HG03025 (cell line): ENCODE results near the gene PSMB11.
"Not testable (repeated sequence)": the region's sequence is repeated elsewhere in the genome, so short reads cannot be mapped to it uniquely, and the experiment has no call there.

Experiments
- ATAC-seq: cut with Tn5 transposase; IDR thresholded peaks from one replicate; pipeline ENCODE4 v1.9.1; 2021; ENCODE audit warnings: mild to moderate bottlenecking, moderate library complexity; ENCODE audit not compliant: unreplicated experiment, low FRiP score

PSMB11 gene

GRCh38 chr14:23013054-23013748, 28.8 kb upstream of the PSMB11 start:
- ATAC-seq = no peak

DNA sequence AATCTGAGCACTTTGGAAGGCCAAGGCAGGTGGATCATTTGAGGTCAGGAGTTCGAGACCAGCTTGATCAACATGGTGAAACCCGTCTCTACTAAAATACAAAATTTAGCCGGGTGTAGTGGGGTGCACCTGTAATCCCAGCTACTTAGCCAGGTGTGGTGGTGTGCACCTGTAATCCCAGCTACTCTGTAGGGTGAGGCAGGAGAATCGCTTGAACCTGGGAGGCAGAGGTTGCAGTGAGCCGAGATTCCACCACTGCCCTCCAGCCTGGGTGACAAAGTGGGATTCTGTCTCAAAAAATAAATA, 28.3 kb upstream of the PSMB11 start:
- ATAC-seq = not testable (repeated sequence)

DNA sequence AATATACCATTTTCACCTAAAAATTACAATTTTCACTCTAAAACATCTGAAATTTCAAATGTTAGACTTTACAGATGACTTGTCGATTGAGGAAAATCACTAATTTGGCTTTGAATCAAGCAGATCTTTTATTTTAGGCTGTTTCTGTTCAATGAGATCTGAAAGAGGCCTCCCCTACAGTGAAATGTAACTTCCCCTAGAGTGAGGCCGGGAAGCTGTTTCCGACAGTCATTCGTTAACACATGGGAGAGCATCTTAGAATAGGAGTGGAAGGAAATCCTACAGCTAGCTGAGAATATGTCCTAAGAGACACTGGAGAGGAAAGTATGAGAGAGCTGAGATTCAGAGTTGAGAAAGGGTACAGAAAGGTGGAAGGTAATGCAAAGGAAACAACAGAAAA, 26.4 kb upstream of the PSMB11 start:
- ATAC-seq = no peak

DNA sequence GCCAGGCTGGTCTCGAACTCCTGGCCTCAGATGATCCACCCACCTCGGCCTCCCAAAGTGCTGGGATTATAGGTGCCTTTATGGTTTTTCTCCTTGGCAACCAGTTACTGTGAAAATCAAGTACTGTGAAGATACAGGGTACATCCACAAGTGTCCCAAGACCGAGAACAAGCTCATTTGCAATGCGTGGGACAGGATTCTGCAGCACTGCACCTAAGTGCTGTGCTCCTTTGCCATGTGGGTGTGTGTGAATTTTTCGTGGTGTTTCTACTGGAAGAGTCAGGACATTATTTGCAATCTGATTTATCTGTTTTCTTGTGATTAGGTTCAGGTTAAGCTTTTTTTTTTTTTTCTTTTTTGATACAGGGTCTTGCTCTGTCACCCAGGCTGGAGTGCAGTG, 24.9 kb upstream of the PSMB11 start:
- no peak for ATAC-seq

- ATAC-seq = no peak
Measured at GRCh38 chr14:23018107-23018506, 23.9 kb upstream of the PSMB11 start.

GRCh38 chr14:23020143-23021128, 21.6 kb upstream of the PSMB11 start:
- no peak for ATAC-seq

DNA sequence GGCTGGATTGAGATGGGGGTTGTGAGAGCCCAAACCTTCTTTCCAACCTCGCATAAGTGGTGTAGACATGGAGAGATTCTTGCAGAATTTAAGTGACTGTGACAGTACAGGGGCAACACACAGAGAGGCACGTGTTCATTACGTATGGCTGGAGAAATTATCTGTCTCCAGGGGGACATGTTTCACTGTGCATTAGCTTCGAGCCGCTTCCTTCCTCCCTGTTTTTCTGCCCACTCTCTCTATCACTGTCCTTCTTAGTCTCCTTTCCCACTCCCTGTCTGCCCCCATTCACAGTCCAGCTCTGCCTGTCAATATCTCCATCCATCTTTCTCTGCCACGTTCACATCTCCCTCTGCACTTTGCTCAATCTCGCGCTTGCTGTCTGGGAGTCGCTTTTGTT, 20.6 kb upstream of the PSMB11 start:
- ATAC-seq = no peak

DNA sequence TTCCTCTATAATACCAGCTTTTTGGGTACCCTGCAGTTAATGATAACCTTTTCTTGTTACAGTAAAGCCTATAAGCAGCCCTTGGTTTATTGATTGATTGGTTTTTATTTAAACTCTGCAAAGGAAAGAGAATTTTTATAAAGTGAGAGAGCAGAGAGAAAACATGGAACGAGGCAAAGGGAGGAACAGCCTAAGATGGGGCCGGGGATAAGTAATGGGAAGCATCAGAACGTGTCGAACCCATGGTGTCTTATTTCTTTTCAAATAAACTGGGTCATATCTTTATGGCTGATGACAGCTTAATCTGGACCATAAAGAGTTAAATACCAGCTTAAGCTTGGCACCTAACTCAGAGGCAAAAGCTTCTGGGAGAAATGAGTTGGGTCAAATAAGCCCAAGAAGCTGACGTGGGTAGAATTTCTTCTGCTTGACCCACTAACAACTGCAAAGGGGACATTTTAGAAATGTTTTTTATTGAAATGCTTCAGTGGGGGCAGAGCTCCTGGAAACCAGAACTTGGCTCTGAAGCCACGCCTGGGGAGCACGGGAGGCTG, 20.0 kb upstream of the PSMB11 start:
- no peak for ATAC-seq

- ATAC-seq = no peak
Measured at GRCh38 chr14:23023022-23023794, 18.8 kb upstream of the PSMB11 start.

DNA sequence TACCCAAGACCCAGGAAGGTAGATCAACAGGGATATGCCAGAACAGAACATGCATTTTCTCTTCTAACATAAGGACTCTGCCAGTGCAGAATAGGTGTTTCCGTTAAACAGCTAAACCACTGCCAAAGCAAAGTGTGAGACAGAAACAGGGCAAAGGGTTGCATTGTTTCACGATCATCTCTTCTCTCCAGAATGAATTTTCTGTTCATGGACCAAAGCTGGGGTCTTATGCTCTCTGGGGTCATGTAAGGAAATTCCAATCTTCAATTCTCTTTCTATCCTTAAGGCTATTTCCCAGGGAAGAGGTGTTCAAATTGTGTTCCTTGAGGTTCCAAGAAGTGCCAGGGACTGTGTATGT, 18.2 kb upstream of the PSMB11 start:
- ATAC-seq = no peak

DNA sequence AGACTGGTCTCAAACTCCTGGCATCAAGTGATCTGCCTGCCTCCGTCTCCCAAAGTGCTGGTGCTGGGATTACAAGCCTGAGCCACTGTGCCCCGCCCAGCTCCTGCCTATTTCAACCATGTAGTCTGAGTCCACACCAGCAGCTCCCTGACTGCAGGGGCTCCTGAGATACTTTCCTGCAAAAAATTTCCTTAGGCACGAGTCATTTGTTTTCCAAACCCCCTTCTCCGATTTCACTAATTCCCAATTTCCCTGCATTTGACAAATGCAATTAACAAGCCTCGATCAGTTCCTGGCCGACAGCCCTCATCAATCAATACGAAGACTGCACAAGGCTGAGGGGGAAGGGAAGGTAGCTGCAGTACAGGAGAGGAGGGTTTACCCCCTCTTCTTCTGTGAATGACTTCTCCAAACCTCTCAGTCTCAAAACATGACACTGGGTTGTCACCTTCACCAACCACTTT, 17.4 kb upstream of the PSMB11 start:
- ATAC-seq = no peak

DNA sequence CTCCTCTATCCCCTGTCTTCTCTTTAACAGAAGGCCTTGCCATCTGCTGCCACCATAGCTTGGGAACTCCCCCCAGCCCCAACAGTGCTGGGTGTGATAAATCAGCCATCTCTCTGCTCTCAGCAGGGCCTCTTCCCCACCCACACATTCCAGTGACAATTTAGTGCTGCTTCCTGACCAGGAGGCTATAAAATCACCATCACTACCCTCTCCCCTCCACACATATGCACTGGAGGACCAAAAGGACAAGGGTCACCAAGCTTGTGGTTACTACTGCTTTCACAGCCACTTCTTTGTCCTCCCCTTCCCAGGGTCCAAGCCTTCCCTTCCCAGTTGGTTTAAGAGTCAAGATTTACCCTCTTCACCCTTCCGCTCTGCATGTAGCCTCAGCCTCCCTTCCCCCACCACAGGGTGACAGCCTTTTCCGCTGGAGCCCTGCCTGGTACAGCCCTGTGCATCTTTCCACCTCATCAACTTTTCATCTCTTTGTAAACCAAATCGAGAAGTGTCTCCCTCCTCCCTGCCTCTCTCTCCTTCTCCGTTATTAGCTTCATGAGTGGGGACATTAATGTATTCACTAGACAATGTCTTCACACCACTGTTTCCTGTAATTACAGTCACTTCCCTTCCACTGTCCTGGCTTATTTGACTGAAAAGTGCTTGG, 16.7 kb upstream of the PSMB11 start:
- ATAC-seq = no peak

DNA sequence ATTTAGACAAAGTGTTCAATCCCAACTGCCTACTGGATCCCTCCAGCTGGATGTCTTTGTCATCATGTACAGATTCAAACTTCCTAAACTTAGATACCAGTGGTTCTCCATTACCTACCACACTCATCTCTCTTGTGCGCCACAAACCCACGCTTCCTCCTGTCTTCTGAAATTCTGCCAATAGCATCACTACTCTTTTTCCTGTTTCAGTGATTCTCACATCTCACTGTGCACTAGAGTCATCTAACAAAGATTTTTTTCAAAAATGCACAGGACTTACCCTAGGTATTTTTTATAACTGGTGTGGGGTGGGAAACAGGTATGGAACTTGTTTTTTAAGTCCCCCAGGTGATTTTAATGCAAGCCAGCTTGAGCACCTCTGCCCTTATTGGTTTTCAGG, 13.2 kb upstream of the PSMB11 start:
- ATAC-seq = no peak

- ATAC-seq = no peak
Measured at GRCh38 chr14:23030936-23031335, 11.1 kb upstream of the PSMB11 start.

GRCh38 chr14:23033251-23033727, 8.7 kb upstream of the PSMB11 start:
- no peak for ATAC-seq

GRCh38 chr14:23033801-23034497, 8.1 kb upstream of the PSMB11 start:
- ATAC-seq = no peak

DNA sequence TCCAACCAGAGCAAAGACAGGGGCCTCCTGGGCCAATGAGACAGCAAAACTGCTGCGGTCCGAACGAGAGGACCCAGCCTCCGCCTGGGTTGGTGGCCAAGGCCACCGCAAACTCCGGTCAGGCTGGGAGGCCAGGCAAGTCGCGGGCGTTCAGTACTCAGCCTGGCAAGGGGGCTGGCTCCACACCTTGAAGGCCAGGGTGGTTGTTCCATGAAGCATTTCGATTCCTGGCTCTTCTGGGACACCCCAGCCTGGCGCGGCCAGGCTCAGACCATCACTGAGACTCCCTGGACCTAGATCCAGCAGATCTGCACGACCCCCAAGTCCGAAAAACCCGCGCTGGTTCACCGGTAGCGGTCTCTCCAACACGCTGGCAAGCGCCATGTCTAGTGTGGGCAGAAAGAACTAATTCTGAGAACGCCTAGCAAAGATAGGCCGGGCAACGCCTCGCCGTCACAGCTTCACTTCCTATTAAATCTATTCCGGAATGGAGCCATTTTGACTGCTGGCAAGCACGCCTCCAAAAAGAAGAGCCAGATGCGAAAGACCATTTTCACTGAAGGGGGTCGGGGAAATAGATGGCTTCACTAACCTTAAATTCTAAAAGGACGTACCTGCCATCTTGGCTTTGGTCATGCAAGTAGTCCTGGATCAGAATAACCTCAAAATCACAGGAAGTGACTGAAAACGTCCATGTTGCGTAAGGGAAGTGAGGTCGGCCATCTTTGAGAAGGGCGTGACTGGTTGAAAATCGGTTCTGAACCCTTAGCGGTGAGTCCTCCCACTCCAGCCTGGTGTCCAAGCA, 7.3 kb upstream of the PSMB11 start, which contains the start of gene PSMB5:
Gene PSMB5, minus strand, starts transcription at position 403 of the 805 bp plus-strand sequence. Its CDS starts 19 bp downstream, at position 384.
- peak; percentile 85 for ATAC-seq

DNA sequence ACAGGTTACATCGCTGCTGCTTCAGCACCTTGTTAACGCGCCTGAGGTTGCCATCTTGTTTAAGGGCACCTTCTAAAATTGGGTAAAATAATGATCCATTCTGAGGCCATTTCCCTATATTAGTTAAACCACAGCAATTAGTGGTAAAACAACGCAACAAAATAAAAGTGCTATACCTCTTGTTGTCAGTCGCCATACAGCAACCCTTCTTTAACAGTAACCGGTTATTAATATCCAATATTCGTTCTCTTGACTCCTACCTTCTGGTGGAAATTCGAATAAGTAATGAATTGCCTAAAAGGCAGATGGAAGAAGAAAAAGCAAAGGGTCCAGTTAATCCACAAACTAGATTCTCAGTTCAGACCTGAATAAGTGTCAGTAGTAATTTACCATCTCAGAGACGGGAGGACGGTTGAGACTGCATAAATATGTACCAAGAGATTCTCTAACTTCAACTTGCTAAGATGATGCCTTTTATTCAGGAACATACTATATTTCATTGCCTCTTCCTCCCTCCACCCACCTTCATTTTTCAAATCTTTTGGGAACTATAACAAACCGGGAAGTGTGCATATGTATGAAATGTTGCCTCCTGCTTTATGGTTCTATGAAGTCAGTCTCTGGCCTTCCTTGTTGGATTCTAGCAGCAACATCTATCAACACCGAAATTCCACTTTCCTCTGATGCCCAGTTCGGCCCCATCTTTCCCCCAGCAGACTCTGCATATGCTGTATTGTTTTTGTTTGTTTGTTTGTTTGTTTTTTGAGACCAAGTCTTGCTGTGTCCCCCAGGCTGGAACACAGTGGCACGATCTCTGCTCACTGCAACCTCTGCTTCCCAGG, 6.5 kb upstream of the PSMB11 start:
- ATAC-seq = no peak
